Measurements from ENCODE around the gene KDM1A.
"Not testable (repeated sequence)": the region's sequence is repeated elsewhere in the genome, so short reads cannot be mapped to it uniquely, and the experiment has no call there.

Gene KDM1A

DNA sequence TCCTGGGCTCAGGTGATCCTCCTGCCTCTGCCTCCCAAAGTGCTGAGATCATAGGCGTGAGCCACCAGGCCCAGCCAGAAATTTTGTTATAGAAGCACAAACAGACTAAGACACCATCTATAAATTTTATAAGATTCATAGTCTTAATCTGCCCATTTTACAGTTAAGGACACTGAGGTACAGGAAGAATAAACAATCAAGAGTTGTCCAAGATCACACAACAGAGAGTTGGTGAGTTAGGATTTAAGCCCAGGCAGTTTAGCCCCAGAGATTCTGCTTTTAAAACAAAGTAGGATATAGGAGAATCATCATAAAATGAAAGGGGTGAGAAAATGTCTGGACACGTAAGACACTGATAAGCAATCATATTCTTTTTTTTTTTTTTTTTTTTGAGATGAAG is 10.4 kb upstream of the KDM1A start:
- Histone ChIP-seq H3K36me3 (replicated peaks; ENCODE audit: insufficient read depth, low read length) (no peaks in the 10 kb centered on the region), H4K20me1 (ENCODE audit: insufficient read depth, low read length) (no peaks in the 10 kb centered on the region), H2AFZ (ENCODE audit: low read length) (no peak overlapping the region), H3K9me3 (replicated peaks; ENCODE audit: insufficient read depth, low read length) (no peaks in the 10 kb centered on the region), H3K4me2 (ENCODE audit: low read depth, low read length) (no peak overlapping the region), H3K4me3 (ENCODE audit: low read length) (no peak overlapping the region), H3K9ac (ENCODE audit: low read length) (no peak overlapping the region), H3K79me2 (ENCODE audit: low read length) (no peaks in the 10 kb centered on the region), H3K27ac (ENCODE audit: low read length) (no peak overlapping the region), H3F3A (ENCODE audit: insufficient read depth, low read length) (peaks cover 9% of the 10 kb centered on the region), H3K27me3 (replicated peaks; ENCODE audit: insufficient read depth, low read length) (peaks cover 43% of the 10 kb centered on the region), H3K4me1 (ENCODE audit: low read length) (peaks cover 3% of the 10 kb centered on the region; the same call in 1 of the 2 replicates), H3K9me2 (replicated peaks; ENCODE audit: insufficient read depth, low read length) (no peaks in the 10 kb centered on the region)
- no peak for TF ChIP-seq EZH2phosphoT487 (IDR thresholded peaks at IDR 0.05; ENCODE audit: low read length)
- TF ChIP-seq, protein P1, sequence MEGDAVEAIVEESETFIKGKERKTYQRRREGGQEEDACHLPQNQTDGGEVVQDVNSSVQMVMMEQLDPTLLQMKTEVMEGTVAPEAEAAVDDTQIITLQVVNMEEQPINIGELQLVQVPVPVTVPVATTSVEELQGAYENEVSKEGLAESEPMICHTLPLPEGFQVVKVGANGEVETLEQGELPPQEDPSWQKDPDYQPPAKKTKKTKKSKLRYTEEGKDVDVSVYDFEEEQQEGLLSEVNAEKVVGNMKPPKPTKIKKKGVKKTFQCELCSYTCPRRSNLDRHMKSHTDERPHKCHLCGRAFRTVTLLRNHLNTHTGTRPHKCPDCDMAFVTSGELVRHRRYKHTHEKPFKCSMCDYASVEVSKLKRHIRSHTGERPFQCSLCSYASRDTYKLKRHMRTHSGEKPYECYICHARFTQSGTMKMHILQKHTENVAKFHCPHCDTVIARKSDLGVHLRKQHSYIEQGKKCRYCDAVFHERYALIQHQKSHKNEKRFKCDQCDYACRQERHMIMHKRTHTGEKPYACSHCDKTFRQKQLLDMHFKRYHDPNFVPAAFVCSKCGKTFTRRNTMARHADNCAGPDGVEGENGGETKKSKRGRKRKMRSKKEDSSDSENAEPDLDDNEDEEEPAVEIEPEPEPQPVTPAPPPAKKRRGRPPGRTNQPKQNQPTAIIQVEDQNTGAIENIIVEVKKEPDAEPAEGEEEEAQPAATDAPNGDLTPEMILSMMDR (IDR thresholded peaks at IDR 0.05; ENCODE audit: low read length), result no peak
- DNase-seq, result no peak

- not testable (repeated sequence) for H3K4me2 ChIP-seq (ENCODE audit: low read depth, low read length); H3K36me3 ChIP-seq (replicated peaks; ENCODE audit: insufficient read depth, low read length); H2AFZ ChIP-seq (ENCODE audit: low read length); H3K9me3 ChIP-seq (replicated peaks; ENCODE audit: insufficient read depth, low read length); H3K4me3 ChIP-seq (ENCODE audit: low read length); H3F3A ChIP-seq (ENCODE audit: insufficient read depth, low read length); H3K79me2 ChIP-seq (ENCODE audit: low read length); DNase-seq; H3K4me1 ChIP-seq (ENCODE audit: low read length); H3K27ac ChIP-seq (ENCODE audit: low read length); H3K9ac ChIP-seq (ENCODE audit: low read length); H4K20me1 ChIP-seq (ENCODE audit: insufficient read depth, low read length); H3K9me2 ChIP-seq (replicated peaks; ENCODE audit: insufficient read depth, low read length)
- H3K27me3 ChIP-seq (replicated peaks; ENCODE audit: insufficient read depth, low read length), result peaks cover 43% of the 10 kb centered on the region
These were observed 9.2 kb upstream of the KDM1A start for GRCh38 chr1:23010025-23010424.

- Histone ChIP-seq H3K27me3 (replicated peaks; ENCODE audit: insufficient read depth, low read length) (peaks cover 26% of the 10 kb centered on the region; the same call in 1 of the 2 replicates), H3K79me2 (ENCODE audit: low read length) (no peaks in the 10 kb centered on the region), H3K9ac (ENCODE audit: low read length) (no peak overlapping the region), H3K4me1 (ENCODE audit: low read length) (peaks cover 3% of the 10 kb centered on the region; the same call in 1 of the 2 replicates), H3K27ac (ENCODE audit: low read length) (no peak overlapping the region), H4K20me1 (ENCODE audit: insufficient read depth, low read length) (no peaks in the 10 kb centered on the region), H3K9me3 (replicated peaks; ENCODE audit: insufficient read depth, low read length) (no peaks in the 10 kb centered on the region), H3K4me2 (ENCODE audit: low read depth, low read length) (no peak overlapping the region), H3F3A (ENCODE audit: insufficient read depth, low read length) (peaks cover 9% of the 10 kb centered on the region), H3K9me2 (replicated peaks; ENCODE audit: insufficient read depth, low read length) (no peaks in the 10 kb centered on the region), H2AFZ (ENCODE audit: low read length) (no peak overlapping the region), H3K36me3 (replicated peaks; ENCODE audit: insufficient read depth, low read length) (no peaks in the 10 kb centered on the region), H3K4me3 (ENCODE audit: low read length) (no peak overlapping the region)
- no peak for DNase-seq
- TF ChIP-seq EZH2phosphoT487 (IDR thresholded peaks at IDR 0.05; ENCODE audit: low read length) (no peak), EZH2 (optimal IDR thresholded peaks at IDR 0.05; ENCODE audit: low read depth, low read length) (no peak)
- TF ChIP-seq, protein P1 (IDR thresholded peaks at IDR 0.05; ENCODE audit: low read length), result no peak
These were observed 5.6 kb upstream of the KDM1A start for GRCh38 chr1:23013657-23014056.

DNA sequence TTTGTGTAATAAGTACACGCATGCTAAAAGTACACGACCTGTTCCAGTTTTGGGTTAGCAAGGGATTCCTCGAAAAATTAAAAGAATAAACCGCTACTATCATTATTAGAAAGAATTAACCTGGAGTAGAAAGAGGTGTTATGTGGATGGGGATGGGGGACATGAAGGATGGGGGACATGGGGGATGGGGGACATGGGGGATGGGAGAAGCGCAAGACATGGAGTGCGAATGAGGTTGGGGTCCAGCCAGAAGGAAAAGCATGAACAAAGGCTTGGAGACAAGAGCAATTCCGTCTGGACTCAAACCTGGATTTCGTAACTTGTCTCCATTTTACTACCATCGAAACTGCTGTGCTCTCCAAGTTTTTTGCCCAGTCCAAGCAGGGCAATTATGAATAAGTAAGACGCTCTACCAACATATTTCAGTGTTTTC is 591 bp upstream of the KDM1A start:
- Histone ChIP-seq H2AFZ (ENCODE audit: low read length) (peak overlapping the region; percentile 92), H3K4me3 (ENCODE audit: low read length) (peak overlapping the region; percentile 92), H3K36me3 (replicated peaks; ENCODE audit: insufficient read depth, low read length) (no peaks in the 10 kb centered on the region), H3K9me2 (replicated peaks; ENCODE audit: insufficient read depth, low read length) (no peaks in the 10 kb centered on the region), H3K27ac (ENCODE audit: low read length) (no peak overlapping the region), H3F3A (ENCODE audit: insufficient read depth, low read length) (no peaks in the 10 kb centered on the region), H3K27me3 (replicated peaks; ENCODE audit: insufficient read depth, low read length) (no peaks in the 10 kb centered on the region), H3K9me3 (replicated peaks; ENCODE audit: insufficient read depth, low read length) (no peaks in the 10 kb centered on the region), H4K20me1 (ENCODE audit: insufficient read depth, low read length) (no peaks in the 10 kb centered on the region), H3K9ac (ENCODE audit: low read length) (peak overlapping the region; percentile 52; the same call in 1 of the 2 replicates), H3K79me2 (ENCODE audit: low read length) (peaks cover 41% of the 10 kb centered on the region), H3K4me2 (ENCODE audit: low read depth, low read length) (peak overlapping the region; percentile 87), H3K4me1 (ENCODE audit: low read length) (no peaks in the 10 kb centered on the region; the same call in 1 of the 2 replicates)
- DNase-seq, result no peak
- no peak for TF ChIP-seq EZH2 (optimal IDR thresholded peaks at IDR 0.05; ENCODE audit: low read depth, low read length)
- TF ChIP-seq EZH2phosphoT487 (IDR thresholded peaks at IDR 0.05; ENCODE audit: low read length), result no peak
- TF ChIP-seq, protein P1 (IDR thresholded peaks at IDR 0.05; ENCODE audit: low read length), result no peak

All from MM.1S (cell line).